ENCODE measurements around the gene L3MBTL4.

GRCh38 chr18:6236258-6236657, 178.5 kb downstream of the L3MBTL4 start:
- TF ChIP-seq POLR2AphosphoS5 (IDR thresholded peaks at IDR 0.05) (no peak), CTCF (IDR thresholded peaks at IDR 0.05) (no peak), POLR2A (IDR thresholded peaks at IDR 0.05) (no peak)
